Astrocyte of the cerebellum (primary cell): Measurements from ENCODE around the gene TMEM108.

Experiments used
- DNase-seq: peaks from one replicate; pipeline ENCODE4 v3.0.0-alpha.2; 2011; ENCODE audit warnings: low read depth
- H3K4me3 ChIP-seq: 2 replicates; pipeline ENCODE4 v1.5.1; 2011; ENCODE audit warnings: mild to moderate bottlenecking, low read depth, low read length, moderate library complexity
- in situ Hi-C: cut with HindIII; loops from 2 replicates; pipeline ENCODE4 v1.10.0; 2017; ENCODE audit warnings: low sequenced_read_pairs
- TF ChIP-seq, protein P1 (sequence below): IDR thresholded peaks from 2 replicates; pipeline ENCODE4 v1.5.1; 2012; ENCODE audit warnings: low read length, low read depth, moderate library complexity, mild to moderate bottlenecking; ENCODE audit errors: missing control alignments

Gene TMEM108

DNA sequence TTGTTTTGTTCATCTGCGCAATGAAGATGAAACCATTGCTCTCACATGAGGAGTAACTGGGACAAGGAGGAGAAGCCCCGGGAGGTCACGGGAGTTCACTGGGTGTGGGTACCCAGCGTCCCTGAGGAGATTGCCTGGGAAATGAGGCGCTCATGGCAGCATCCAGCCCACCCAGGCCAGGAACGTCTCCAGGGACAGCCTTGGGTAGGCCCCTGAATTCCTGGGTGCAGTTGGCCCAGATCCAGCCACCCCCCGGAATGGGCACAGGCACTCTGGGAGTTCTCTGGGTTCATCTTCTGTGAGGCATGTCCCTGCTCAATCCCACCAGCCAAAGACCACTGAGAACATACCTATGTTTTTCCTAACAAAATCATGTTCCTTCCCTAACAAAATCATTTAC is 380.2 kb downstream of the TMEM108 start:
- no peak for DNase-seq
- in situ Hi-C loops = no loop called here

GRCh38 chr3:133419151-133419909 is 381.1 kb downstream of the TMEM108 start:
- in situ Hi-C loops = no loop called here
- no peak overlapping the region for H3K4me3 ChIP-seq
- TF ChIP-seq, protein P1, sequence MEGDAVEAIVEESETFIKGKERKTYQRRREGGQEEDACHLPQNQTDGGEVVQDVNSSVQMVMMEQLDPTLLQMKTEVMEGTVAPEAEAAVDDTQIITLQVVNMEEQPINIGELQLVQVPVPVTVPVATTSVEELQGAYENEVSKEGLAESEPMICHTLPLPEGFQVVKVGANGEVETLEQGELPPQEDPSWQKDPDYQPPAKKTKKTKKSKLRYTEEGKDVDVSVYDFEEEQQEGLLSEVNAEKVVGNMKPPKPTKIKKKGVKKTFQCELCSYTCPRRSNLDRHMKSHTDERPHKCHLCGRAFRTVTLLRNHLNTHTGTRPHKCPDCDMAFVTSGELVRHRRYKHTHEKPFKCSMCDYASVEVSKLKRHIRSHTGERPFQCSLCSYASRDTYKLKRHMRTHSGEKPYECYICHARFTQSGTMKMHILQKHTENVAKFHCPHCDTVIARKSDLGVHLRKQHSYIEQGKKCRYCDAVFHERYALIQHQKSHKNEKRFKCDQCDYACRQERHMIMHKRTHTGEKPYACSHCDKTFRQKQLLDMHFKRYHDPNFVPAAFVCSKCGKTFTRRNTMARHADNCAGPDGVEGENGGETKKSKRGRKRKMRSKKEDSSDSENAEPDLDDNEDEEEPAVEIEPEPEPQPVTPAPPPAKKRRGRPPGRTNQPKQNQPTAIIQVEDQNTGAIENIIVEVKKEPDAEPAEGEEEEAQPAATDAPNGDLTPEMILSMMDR = no peak
- DNase-seq = no peak

More for the DNA sequence above, 380.2 kb downstream of the TMEM108 start:
- H3K4me3 ChIP-seq = no peak overlapping the region
- TF ChIP-seq, protein P1 = no peak

- TF ChIP-seq, protein P1 = no peak
- DNase-seq = no peak
- H3K4me3 ChIP-seq = no peak overlapping the region
- in situ Hi-C loops = no loop called here
Observed at GRCh38 chr3:133424937-133425869, 387.0 kb downstream of the TMEM108 start.

DNA sequence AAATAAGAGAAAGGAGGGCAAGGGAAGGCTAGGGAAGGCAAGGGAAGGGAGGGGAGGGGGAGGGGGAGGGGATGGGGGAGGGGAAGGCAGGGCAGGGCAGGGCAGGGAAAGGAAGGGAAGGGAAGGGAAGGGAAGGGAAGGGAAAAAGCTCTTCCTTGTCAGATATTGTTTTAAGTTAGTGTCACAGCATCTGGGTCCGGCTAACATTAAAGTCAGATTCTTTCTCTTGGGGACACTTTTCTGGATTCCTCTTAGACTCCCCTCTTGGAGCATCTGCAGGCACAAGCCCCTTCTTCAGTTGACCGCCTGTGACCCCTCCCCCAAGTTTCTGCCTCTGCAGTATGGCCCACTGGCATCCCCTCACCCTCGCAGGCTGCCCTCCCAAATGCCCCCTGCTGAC is 387.7 kb downstream of the TMEM108 start:
- in situ Hi-C loops = no loop called here
- TF ChIP-seq, protein P1 = no peak
- no peak overlapping the region for H3K4me3 ChIP-seq
- DNase-seq = no peak

DNA sequence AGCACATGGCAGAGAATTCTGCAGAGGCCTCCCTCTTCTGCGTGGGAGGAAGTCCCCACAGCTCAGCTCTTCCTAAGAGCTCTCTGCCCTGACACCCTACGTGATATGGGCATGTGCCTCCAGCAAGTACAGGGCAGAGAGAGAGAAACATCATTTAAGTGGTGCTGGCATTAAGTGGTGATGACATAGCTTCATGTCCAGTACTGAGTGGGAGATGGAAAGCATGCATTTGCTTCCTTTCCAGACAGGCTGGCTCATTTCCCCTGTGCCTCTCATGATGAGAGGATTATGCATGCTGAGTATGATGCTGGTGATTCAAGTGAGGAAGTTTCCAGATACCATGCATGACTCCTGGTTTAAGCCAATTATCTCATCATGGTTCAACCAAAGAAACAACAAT is 388.5 kb downstream of the TMEM108 start:
- H3K4me3 ChIP-seq = no peak overlapping the region
- TF ChIP-seq, protein P1 = no peak
- DNase-seq = no peak
- in situ Hi-C loops = no loop called here

GRCh38 chr3:133428552-133428951 is 390.4 kb downstream of the TMEM108 start:
- H3K4me3 ChIP-seq = no peak overlapping the region
- no peak for DNase-seq
- in situ Hi-C loops = no loop called here
- TF ChIP-seq, protein P1 = no peak
